HG02642 (cell line): ENCODE results near the gene PTX4.
"Not testable (repeated sequence)": the region's sequence is repeated elsewhere in the genome, so short reads cannot be mapped to it uniquely, and the experiment has no call there.

Experiments used
- ATAC-seq: cut with Tn5 transposase; IDR thresholded peaks from one replicate; pipeline ENCODE4 v1.9.1; 2021; ENCODE audit warnings: mild to moderate bottlenecking; ENCODE audit not compliant: unreplicated experiment, poor library complexity

PTX4 gene

GRCh38 chr16:1447965-1448364 lies 40.8 kb downstream of the PTX4 start:
- ATAC-seq: no peak

- no peak for ATAC-seq
Observed at GRCh38 chr16:1446296-1447080, 42.3 kb downstream of the PTX4 start.

GRCh38 chr16:1445518-1446203 lies 43.1 kb downstream of the PTX4 start:
- ATAC-seq: no peak

- no peak for ATAC-seq
Observed at GRCh38 chr16:1444730-1445517, 43.8 kb downstream of the PTX4 start.

GRCh38 chr16:1443980-1444729 lies 44.6 kb downstream of the PTX4 start, which contains the start of gene CCDC154:
Gene CCDC154, minus strand, starts transcription at chr16:1444556. Its CDS starts 234 bp downstream, at chr16:1444322.
- ATAC-seq: no peak

- ATAC-seq: no peak
Observed at GRCh38 chr16:1443403-1443973, 45.3 kb downstream of the PTX4 start.

GRCh38 chr16:1442697-1443096 lies 46.0 kb downstream of the PTX4 start:
- no peak for ATAC-seq

GRCh38 chr16:1441391-1441829 lies 47.3 kb downstream of the PTX4 start:
- ATAC-seq: no peak

- not testable (repeated sequence) for ATAC-seq
Observed at GRCh38 chr16:1439699-1440074, 49.1 kb downstream of the PTX4 start.

- ATAC-seq: no peak
Observed at GRCh38 chr16:1439058-1439698, 49.6 kb downstream of the PTX4 start.

GRCh38 chr16:1438229-1439057 lies 50.3 kb downstream of the PTX4 start:
- no peak for ATAC-seq

- ATAC-seq: no peak
Observed at GRCh38 chr16:1437606-1438005, 51.1 kb downstream of the PTX4 start.

GRCh38 chr16:1436731-1437355 lies 51.9 kb downstream of the PTX4 start:
- no peak for ATAC-seq

GRCh38 chr16:1435921-1436697 lies 52.6 kb downstream of the PTX4 start:
- no peak for ATAC-seq
